Activated CD8-positive, alpha-beta memory T cell treated with anti-CD3 and anti-CD28 coated beads, Interleukin-2, amount 10 ng/mL, durations not matched to agents 7 days and 5 days (primary cell): Measurements from ENCODE around the gene SLC38A8. TPM values are rescaled to one million over a fixed set of nuclear protein-coding genes. Genes with fewer than 3 reads are reported as not detected.

ENCODE experiments used
- ATAC-seq: fragments of 150-1000 bp; cut with Tn5 transposase; one replicate; pipeline ENCODE4 v1.10.0; 2021; ENCODE audit warnings: moderate library complexity
- CTCF ChIA-PET: fragments of 350-600 bp; sonication (Branson Sonifier 250); formaldehyde crosslinking; loops from one replicate; lab custom pipeline; 2021; ENCODE audit warnings: antibody characterized with exemption; lab: Charles Lee
- DNase-seq: peaks from one replicate; pipeline ENCODE4 v3.0.0-alpha.2; 2020
- H3K27ac Mint-ChIP-seq: one replicate; pipeline ENCODE4 v1.8.0; 2021; ENCODE audit warnings: mild to moderate bottlenecking, mixed read lengths
- H3K27me3 Mint-ChIP-seq: one replicate; pipeline ENCODE4 v1.8.0; 2021; ENCODE audit warnings: mixed read lengths
- H3K36me3 Mint-ChIP-seq: one replicate; pipeline ENCODE4 v1.8.0; 2021; ENCODE audit warnings: mild to moderate bottlenecking, mixed read lengths
- H3K4me1 Mint-ChIP-seq: one replicate; pipeline ENCODE4 v1.8.0; 2021; ENCODE audit warnings: mixed read lengths
- H3K4me3 Mint-ChIP-seq: one replicate; pipeline ENCODE4 v1.8.0; 2021; ENCODE audit warnings: mild to moderate bottlenecking, moderate library complexity, mixed read lengths
- H3K9me3 Mint-ChIP-seq: one replicate; pipeline ENCODE4 v1.8.0; 2022; ENCODE audit warnings: low read depth, mixed read lengths
- total RNA-seq, 2 experiments: library from RNA; stranded (reverse); gene quantifications; one replicate each; pipeline ENCODE4 v1.2.3, GENCODE V29; 2021

The SLC38A8 gene
- total RNA-seq, 2 experiments from 2014 or later: not detected

- no peaks in the 10 kb centered on the region for H3K9me3 Mint-ChIP-seq
- ATAC-seq (no peak), DNase-seq (no peak)
- H3K36me3 Mint-ChIP-seq: no peaks in the 10 kb centered on the region
- no peak overlapping the region for H3K27ac Mint-ChIP-seq
- CTCF ChIA-PET: interaction anchor here (0.6 to 1.4 kb wide), 2 partner anchors 10 to 72 kb away, joined by 4 read pairs; no protein-coding TSS in a partner anchor
- peaks cover 2% of the 10 kb centered on the region for H3K4me1 Mint-ChIP-seq
- H3K27me3 Mint-ChIP-seq: peaks cover 3% of the 10 kb centered on the region
- no peak overlapping the region for H3K4me3 Mint-ChIP-seq
Measured at GRCh38 chr16:83963277-83964119, 79.1 kb downstream of the SLC38A8 start.

DNA sequence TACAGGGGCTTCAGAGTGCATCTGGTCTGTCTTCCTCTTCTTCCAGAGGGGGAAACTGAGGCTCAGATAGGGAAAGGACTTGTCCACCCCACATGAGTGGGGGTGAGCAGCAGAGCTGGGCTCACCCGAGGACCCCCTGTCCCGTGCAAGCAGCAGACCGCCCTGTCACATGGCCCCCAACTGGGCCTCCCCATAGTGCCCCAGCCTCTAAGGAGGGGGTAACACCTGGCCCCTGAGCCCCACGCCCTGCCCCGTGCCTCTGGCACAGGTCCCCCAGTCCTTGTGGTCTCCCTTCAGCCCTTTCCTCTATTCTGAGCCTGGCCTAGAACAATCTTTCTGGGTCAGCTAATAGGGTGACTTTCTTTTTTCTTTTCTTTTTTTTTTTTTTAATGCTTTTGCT is 81.0 kb downstream of the SLC38A8 start:
- H3K27ac Mint-ChIP-seq: no peak overlapping the region
- no peak overlapping the region for H3K4me3 Mint-ChIP-seq
- no peaks in the 10 kb centered on the region for H3K9me3 Mint-ChIP-seq
- H3K27me3 Mint-ChIP-seq: no peaks in the 10 kb centered on the region
- CTCF ChIA-PET: interaction anchor here (1.4 kb wide), 1 partner anchor 8 kb away, joined by 4 read pairs; no protein-coding TSS in a partner anchor
- H3K36me3 Mint-ChIP-seq: no peaks in the 10 kb centered on the region
- no peaks in the 10 kb centered on the region for H3K4me1 Mint-ChIP-seq
- no peak for ATAC-seq
- no peak for DNase-seq

GRCh38 chr16:83960521-83961249 is 81.9 kb downstream of the SLC38A8 start:
- Mint-ChIP-seq H3K27ac (no peak overlapping the region), H3K9me3 (no peaks in the 10 kb centered on the region), H3K27me3 (no peaks in the 10 kb centered on the region), H3K36me3 (no peaks in the 10 kb centered on the region), H3K4me1 (no peaks in the 10 kb centered on the region), H3K4me3 (no peak overlapping the region)
- CTCF ChIA-PET: no interaction called here
- DNase-seq (no peak), ATAC-seq (no peak)

Other genes starting within 250 kb of the SLC38A8 start
- gene HSBP1, start 234.8 kb downstream of the SLC38A8 start, total RNA-seq: 10 to 100 TPM; 56.5 to 72.8 TPM
- gene MLYCD, start 143.7 kb downstream of the SLC38A8 start, total RNA-seq: 1 to 10 TPM; 5.3 to 5.7 TPM
- gene OSGIN1, start 89.6 kb downstream of the SLC38A8 start, total RNA-seq: under 1 TPM; 0.21 to 0.93 TPM
- gene NECAB2, start 74.6 kb downstream of the SLC38A8 start, total RNA-seq: not detected
- gene MBTPS1, start 74.1 kb upstream of the SLC38A8 start, total RNA-seq: 10 to 100 TPM; 56.1 to 57.8 TPM
- gene HSDL1, start 102.4 kb upstream of the SLC38A8 start, total RNA-seq: 10 to 100 TPM; 10.4 to 17.2 TPM
- gene DNAAF1, start 102.5 kb upstream of the SLC38A8 start, total RNA-seq: not detected
- 10 to 100 TPM; 52.7 to 58.1 TPM for gene TAF1C, start 144.3 kb upstream of the SLC38A8 start, total RNA-seq
- not detected for gene ADAD2, start 148.4 kb upstream of the SLC38A8 start, total RNA-seq
- not detected for gene KCNG4, start 197.2 kb upstream of the SLC38A8 start, total RNA-seq